Measurements from ENCODE around the gene MPRIP. TPM values are rescaled to one million over a fixed set of nuclear protein-coding genes. Genes with fewer than 3 reads are reported as not detected.

Gene MPRIP
- total RNA-seq, 1 experiment from 2014 or later = 140 TPM

DNA sequence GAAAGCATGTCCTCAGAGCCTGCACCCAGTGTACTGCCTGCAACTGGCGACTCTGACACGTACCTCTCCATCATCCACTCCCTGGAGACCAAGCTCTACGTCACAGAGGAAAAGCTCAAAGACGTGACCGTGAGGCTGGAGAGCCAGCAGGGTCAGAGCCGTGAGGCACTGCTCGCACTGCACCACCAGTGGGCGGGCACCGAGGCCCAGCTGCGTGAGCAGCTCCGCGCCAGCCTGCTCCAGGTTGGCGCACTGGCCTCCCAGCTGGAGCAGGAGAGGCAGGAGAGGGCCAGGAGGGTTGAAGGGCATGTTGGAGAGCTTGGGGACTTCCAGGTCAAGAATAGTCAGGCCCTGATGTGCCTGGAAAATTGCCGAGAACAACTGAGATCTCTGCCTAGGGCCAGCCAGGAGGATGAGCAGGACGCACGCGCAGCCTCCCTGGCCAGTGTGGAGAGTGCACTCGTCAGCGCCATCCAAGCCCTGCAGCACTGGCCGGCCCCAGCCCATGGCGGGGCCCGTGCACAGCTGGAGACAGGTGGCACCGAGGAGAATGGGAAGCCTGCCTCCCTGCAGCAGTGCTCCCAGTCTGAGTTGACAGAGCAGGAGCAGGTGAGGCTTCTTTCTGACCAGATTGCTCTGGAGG lies 123.5 kb downstream of the MPRIP start:
- Mint-ChIP-seq H3K4me1 (no peaks in the 10 kb centered on the region), H3K4me3 (no peak overlapping the region), H3K9me3 (no peaks in the 10 kb centered on the region), H3K27ac (no peak overlapping the region), H3K36me3 (peaks cover 32% of the 10 kb centered on the region), H3K27me3 (ENCODE audit: low read depth) (no peaks in the 10 kb centered on the region)
- DNase-seq (ENCODE audit: low spot score) (no peak), ATAC-seq (no peak)
- CTCF ChIA-PET = interaction anchor here (2.4 kb wide), 1 partner anchor 24 kb away, joined by 22 read pairs; no protein-coding TSS in a partner anchor
- POLR2A ChIA-PET = no interaction called here
- TF ChIP-seq FOXJ3 (CRISPR knock-in tag; IDR thresholded peaks at IDR 0.05; ENCODE audit: borderline replicate concordance) = no peak

DNA sequence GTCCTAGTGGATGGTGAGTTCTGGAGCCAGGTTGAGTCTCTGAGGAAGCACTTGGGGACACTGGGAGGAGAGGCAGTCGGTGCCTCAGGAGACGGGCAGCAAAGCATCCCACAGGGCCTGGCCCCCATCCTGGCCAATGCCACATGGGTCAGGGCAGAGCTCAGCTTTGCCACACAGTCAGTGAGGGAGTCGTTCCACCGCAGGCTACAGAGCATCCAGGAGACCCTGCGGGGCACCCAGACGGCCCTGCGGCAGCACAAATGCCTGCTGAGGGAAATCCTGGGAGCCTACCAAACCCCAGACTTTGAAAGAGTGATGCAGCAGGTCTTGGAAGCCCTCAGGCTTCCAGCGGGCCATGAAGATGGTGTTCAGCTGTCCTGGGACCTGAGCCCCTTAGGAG lies 124.2 kb downstream of the MPRIP start:
- DNase-seq (ENCODE audit: low spot score) = no peak
- ChIA-PET CTCF (interaction anchor here (1.9 kb wide), 1 partner anchor 25 kb away, joined by 10 read pairs; no protein-coding TSS in a partner anchor), POLR2A (no interaction called here)
- ATAC-seq = no peak
- Mint-ChIP-seq H3K27me3 (ENCODE audit: low read depth) (no peaks in the 10 kb centered on the region), H3K27ac (no peak overlapping the region), H3K4me3 (no peak overlapping the region), H3K36me3 (peaks cover 29% of the 10 kb centered on the region), H3K4me1 (peaks cover 3% of the 10 kb centered on the region; the same call in 1 of the 2 replicates), H3K9me3 (no peaks in the 10 kb centered on the region)
- no peak for TF ChIP-seq HMGA2 (CRISPR knock-in tag; IDR thresholded peaks at IDR 0.05)
- no peak for TF ChIP-seq ZNF219 (CRISPR knock-in tag; IDR thresholded peaks at IDR 0.05; ENCODE audit: borderline replicate concordance)
- TF ChIP-seq, protein P1, sequence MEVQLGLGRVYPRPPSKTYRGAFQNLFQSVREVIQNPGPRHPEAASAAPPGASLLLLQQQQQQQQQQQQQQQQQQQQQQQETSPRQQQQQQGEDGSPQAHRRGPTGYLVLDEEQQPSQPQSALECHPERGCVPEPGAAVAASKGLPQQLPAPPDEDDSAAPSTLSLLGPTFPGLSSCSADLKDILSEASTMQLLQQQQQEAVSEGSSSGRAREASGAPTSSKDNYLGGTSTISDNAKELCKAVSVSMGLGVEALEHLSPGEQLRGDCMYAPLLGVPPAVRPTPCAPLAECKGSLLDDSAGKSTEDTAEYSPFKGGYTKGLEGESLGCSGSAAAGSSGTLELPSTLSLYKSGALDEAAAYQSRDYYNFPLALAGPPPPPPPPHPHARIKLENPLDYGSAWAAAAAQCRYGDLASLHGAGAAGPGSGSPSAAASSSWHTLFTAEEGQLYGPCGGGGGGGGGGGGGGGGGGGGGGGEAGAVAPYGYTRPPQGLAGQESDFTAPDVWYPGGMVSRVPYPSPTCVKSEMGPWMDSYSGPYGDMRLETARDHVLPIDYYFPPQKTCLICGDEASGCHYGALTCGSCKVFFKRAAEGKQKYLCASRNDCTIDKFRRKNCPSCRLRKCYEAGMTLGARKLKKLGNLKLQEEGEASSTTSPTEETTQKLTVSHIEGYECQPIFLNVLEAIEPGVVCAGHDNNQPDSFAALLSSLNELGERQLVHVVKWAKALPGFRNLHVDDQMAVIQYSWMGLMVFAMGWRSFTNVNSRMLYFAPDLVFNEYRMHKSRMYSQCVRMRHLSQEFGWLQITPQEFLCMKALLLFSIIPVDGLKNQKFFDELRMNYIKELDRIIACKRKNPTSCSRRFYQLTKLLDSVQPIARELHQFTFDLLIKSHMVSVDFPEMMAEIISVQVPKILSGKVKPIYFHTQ (CRISPR knock-in tag; IDR thresholded peaks at IDR 0.05) = no peak
- TF ChIP-seq RELA (CRISPR knock-in tag; IDR thresholded peaks at IDR 0.05; ENCODE audit: borderline replicate concordance) = no peak
- TF ChIP-seq TP53 (CRISPR knock-in tag; IDR thresholded peaks at IDR 0.05) = no peak
- no peak for TF ChIP-seq ZBTB21 (CRISPR knock-in tag; IDR thresholded peaks at IDR 0.05; ENCODE audit: borderline replicate concordance)
- no peak for TF ChIP-seq FOXK1 (CRISPR knock-in tag; IDR thresholded peaks at IDR 0.05)

DNA sequence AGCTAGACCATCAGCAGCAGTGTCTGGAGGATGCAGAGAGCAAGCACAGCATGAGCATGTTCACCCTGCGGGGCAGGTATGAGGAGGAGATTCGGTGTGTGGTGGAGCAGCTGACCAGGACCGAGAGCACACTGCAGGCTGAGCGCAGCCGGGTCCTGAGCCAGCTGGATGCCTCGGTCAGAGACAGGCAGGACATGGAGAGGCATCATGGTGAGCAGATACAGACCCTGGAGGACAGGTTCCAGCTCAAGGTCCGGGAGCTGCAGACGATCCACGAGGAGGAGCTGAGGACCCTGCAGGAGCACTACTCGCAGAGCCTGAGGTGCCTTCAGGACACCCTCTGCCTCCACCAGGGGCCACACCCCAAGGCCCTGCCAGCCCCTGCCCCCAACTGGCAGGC lies 125.1 kb downstream of the MPRIP start:
- no peak overlapping the region for H3K4me3 Mint-ChIP-seq
- TF ChIP-seq, protein P2, sequence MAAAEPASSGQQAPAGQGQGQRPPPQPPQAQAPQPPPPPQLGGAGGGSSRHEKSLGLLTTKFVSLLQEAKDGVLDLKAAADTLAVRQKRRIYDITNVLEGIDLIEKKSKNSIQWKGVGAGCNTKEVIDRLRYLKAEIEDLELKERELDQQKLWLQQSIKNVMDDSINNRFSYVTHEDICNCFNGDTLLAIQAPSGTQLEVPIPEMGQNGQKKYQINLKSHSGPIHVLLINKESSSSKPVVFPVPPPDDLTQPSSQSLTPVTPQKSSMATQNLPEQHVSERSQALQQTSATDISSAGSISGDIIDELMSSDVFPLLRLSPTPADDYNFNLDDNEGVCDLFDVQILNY (CRISPR knock-in tag; IDR thresholded peaks at IDR 0.05) = no peak
- TF ChIP-seq, protein P3, sequence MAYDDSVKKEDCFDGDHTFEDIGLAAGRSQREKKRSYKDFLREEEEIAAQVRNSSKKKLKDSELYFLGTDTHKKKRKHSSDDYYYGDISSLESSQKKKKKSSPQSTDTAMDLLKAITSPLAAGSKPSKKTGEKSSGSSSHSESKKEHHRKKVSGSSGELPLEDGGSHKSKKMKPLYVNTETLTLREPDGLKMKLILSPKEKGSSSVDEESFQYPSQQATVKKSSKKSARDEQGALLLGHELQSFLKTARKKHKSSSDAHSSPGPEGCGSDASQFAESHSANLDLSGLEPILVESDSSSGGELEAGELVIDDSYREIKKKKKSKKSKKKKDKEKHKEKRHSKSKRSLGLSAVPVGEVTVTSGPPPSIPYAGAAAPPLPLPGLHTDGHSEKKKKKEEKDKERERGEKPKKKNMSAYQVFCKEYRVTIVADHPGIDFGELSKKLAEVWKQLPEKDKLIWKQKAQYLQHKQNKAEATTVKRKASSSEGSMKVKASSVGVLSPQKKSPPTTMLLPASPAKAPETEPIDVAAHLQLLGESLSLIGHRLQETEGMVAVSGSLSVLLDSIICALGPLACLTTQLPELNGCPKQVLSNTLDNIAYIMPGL (CRISPR knock-in tag; IDR thresholded peaks at IDR 0.05) = no peak
- TF ChIP-seq, protein P4, sequence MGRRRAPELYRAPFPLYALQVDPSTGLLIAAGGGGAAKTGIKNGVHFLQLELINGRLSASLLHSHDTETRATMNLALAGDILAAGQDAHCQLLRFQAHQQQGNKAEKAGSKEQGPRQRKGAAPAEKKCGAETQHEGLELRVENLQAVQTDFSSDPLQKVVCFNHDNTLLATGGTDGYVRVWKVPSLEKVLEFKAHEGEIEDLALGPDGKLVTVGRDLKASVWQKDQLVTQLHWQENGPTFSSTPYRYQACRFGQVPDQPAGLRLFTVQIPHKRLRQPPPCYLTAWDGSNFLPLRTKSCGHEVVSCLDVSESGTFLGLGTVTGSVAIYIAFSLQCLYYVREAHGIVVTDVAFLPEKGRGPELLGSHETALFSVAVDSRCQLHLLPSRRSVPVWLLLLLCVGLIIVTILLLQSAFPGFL (CRISPR knock-in tag; IDR thresholded peaks at IDR 0.05; ENCODE audit: borderline replicate concordance) = no peak
- TF ChIP-seq ZBTB21 (CRISPR knock-in tag; IDR thresholded peaks at IDR 0.05; ENCODE audit: borderline replicate concordance) = no peak
- TF ChIP-seq, protein P5, sequence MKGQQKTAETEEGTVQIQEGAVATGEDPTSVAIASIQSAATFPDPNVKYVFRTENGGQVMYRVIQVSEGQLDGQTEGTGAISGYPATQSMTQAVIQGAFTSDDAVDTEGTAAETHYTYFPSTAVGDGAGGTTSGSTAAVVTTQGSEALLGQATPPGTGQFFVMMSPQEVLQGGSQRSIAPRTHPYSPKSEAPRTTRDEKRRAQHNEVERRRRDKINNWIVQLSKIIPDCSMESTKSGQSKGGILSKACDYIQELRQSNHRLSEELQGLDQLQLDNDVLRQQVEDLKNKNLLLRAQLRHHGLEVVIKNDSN (CRISPR knock-in tag; IDR thresholded peaks at IDR 0.05) = no peak
- no peak for TF ChIP-seq JUN (CRISPR knock-in tag; IDR thresholded peaks at IDR 0.05)
- no peak for TF ChIP-seq CREM (CRISPR knock-in tag; IDR thresholded peaks at IDR 0.05)
- H3K27me3 Mint-ChIP-seq (ENCODE audit: low read depth) = no peaks in the 10 kb centered on the region
- peak overlapping the region; percentile 37; the same call in 1 of the 2 replicates for H3K27ac Mint-ChIP-seq
- no peaks in the 10 kb centered on the region for H3K9me3 Mint-ChIP-seq
- no peak for ATAC-seq
- POLR2A ChIA-PET = no interaction called here
- peaks cover 8% of the 10 kb centered on the region; the same call in 1 of the 2 replicates for H3K4me1 Mint-ChIP-seq
- peaks cover 30% of the 10 kb centered on the region for H3K36me3 Mint-ChIP-seq
- no peak for DNase-seq (ENCODE audit: low spot score)
- CTCF ChIA-PET = interaction anchor here (0.5 to 1.9 kb wide), 2 partner anchors 26 to 85 kb away, joined by 6 to 10 read pairs; no protein-coding TSS in a partner anchor
